Neural progenitor cell (in vitro differentiated cells): ENCODE measurements around the gene CNOT1. TPM values are rescaled to one million over a fixed set of nuclear protein-coding genes. Genes with fewer than 3 reads are reported as not detected.

Experiments
- DNase-seq: peaks from one replicate; pipeline ENCODE4 v3.0.0-alpha.2; 2016; ENCODE audit warnings: low spot score
- H2AFZ ChIP-seq: fragments of 200-600 bp; sonication (generic); replicated peaks from 2 replicates; pipeline ENCODE4 v1.6.1; 2016; ENCODE audit warnings: antibody characterized with exemption
- H3F3A ChIP-seq: fragments of 200-600 bp; sonication (generic); 2 replicates; pipeline ENCODE4 v1.6.1; 2016; ENCODE audit warnings: antibody characterized with exemption, low read depth
- H3K27ac ChIP-seq: fragments of 200-600 bp; sonication (generic); 2 replicates; pipeline ENCODE4 v1.5.1; 2016; ENCODE audit warnings: mild to moderate bottlenecking
- H3K27me3 ChIP-seq: fragments of 200-600 bp; sonication (generic); 2 replicates; pipeline ENCODE4 v1.6.1; 2016; ENCODE audit warnings: mild to moderate bottlenecking, moderate library complexity
- H3K36me3 ChIP-seq: fragments of 200-600 bp; sonication (generic); 2 replicates; pipeline ENCODE4 v1.5.1; 2016
- H3K4me1 ChIP-seq: fragments of 200-600 bp; sonication (generic); 2 replicates; pipeline ENCODE4 v1.6.1; 2016; ENCODE audit warnings: mixed run types
- H3K4me2 ChIP-seq: fragments of 200-600 bp; sonication (generic); 2 replicates; pipeline ENCODE4 v1.6.1; 2016
- H3K4me3 ChIP-seq: fragments of 200-600 bp; sonication (generic); 2 replicates; pipeline ENCODE4 v1.5.1; 2016
- H3K79me2 ChIP-seq: fragments of 200-600 bp; sonication (generic); 2 replicates; pipeline ENCODE4 v1.6.1; 2016; ENCODE audit warnings: low read depth
- H3K9ac ChIP-seq: fragments of 200-600 bp; sonication (generic); 2 replicates; pipeline ENCODE4 v1.6.1; 2016
- H3K9me3 ChIP-seq: fragments of 200-600 bp; sonication (generic); 2 replicates; pipeline ENCODE4 v1.5.1; 2016; ENCODE audit warnings: low read depth
- H4K20me1 ChIP-seq: fragments of 200-600 bp; sonication (generic); 2 replicates; pipeline ENCODE4 v1.6.1; 2016; ENCODE audit warnings: low read depth
- H3K27ac Mint-ChIP-seq: 3 replicates; pipeline ENCODE4 v1.8.0; 2021; ENCODE audit warnings: mixed read lengths
- H3K27me3 Mint-ChIP-seq: 2 replicates; pipeline ENCODE4 v1.8.0; 2022; ENCODE audit warnings: low read depth, mild to moderate bottlenecking, inconsistent platforms, moderate library complexity, mixed read lengths; ENCODE audit not compliant: insufficient read depth
- H3K36me3 Mint-ChIP-seq: 3 replicates; pipeline ENCODE4 v1.8.0; 2021; ENCODE audit warnings: mixed read lengths
- H3K4me1 Mint-ChIP-seq: 3 replicates; pipeline ENCODE4 v1.8.0; 2021; ENCODE audit warnings: mixed read lengths
- H3K4me3 Mint-ChIP-seq: 3 replicates; pipeline ENCODE4 v1.8.0; 2021; ENCODE audit warnings: mild to moderate bottlenecking, moderate library complexity, mixed read lengths
- H3K9me3 Mint-ChIP-seq: 3 replicates; pipeline ENCODE4 v1.8.0; 2020; ENCODE audit warnings: mixed read lengths
- CTCF ChIP-seq: fragments of 200-600 bp; sonication (generic); IDR thresholded peaks from 2 replicates; pipeline ENCODE4 v1.5.1; 2017; ENCODE audit warnings: antibody characterized with exemption, mild to moderate bottlenecking
- EZH2 ChIP-seq: fragments of 200-600 bp; sonication (generic); IDR thresholded peaks from 2 replicates; pipeline ENCODE4 v1.6.1; 2017; ENCODE audit warnings: antibody characterized with exemption, mild to moderate bottlenecking, moderate library complexity
- EZH2phosphoT487 ChIP-seq: fragments of 200-600 bp; sonication (generic); IDR thresholded peaks from 2 replicates; pipeline ENCODE4 v1.6.1; 2017; ENCODE audit warnings: antibody characterized with exemption
- total RNA-seq: library from RNA; depleted of rRNA; stranded (reverse); fragments of >200 nt; gene quantifications from 2 replicates; pipeline ENCODE4 v1.2.3, GENCODE V29; 2015; ENCODE audit warnings: low replicate concordance

Gene CNOT1
- total RNA-seq, 1 donor from 2014 or later = 241 TPM

- H3K27ac ChIP-seq = no peak overlapping the region
- TF ChIP-seq EZH2 (no peak), EZH2phosphoT487 (no peak), CTCF (no peak)
- peaks cover 5% of the 10 kb centered on the region for H3K9me3 Mint-ChIP-seq
- peaks cover 37% of the 10 kb centered on the region for H3K36me3 Mint-ChIP-seq
- H3K4me2 ChIP-seq = no peak overlapping the region
- no peak overlapping the region for H3K4me3 ChIP-seq
- no peak overlapping the region for H3K4me3 Mint-ChIP-seq
- no peaks in the 10 kb centered on the region for H3K27me3 ChIP-seq
- no peaks in the 10 kb centered on the region for H3K36me3 ChIP-seq
- peaks cover 100% of the 10 kb centered on the region for H3K79me2 ChIP-seq
- H4K20me1 ChIP-seq = peaks cover 88% of the 10 kb centered on the region
- no peak overlapping the region for H3K27ac Mint-ChIP-seq
- H3K27me3 Mint-ChIP-seq = peaks cover 2% of the 10 kb centered on the region
- H3F3A ChIP-seq = peaks cover 5% of the 10 kb centered on the region
- H2AFZ ChIP-seq = no peak overlapping the region
- H3K4me1 ChIP-seq = no peaks in the 10 kb centered on the region
- no peak overlapping the region for H3K9ac ChIP-seq
- DNase-seq = no peak
- no peaks in the 10 kb centered on the region for H3K4me1 Mint-ChIP-seq
- no peaks in the 10 kb centered on the region for H3K9me3 ChIP-seq
Measured at GRCh38 chr16:58608601-58609136, 21.0 kb downstream of the CNOT1 start.

GRCh38 chr16:58605562-58605961 is 24.1 kb downstream of the CNOT1 start:
- no peaks in the 10 kb centered on the region for H3K9me3 ChIP-seq
- no peak overlapping the region for H3K9ac ChIP-seq
- H4K20me1 ChIP-seq = peaks cover 95% of the 10 kb centered on the region
- no peak overlapping the region for H2AFZ ChIP-seq
- TF ChIP-seq CTCF (no peak), EZH2 (no peak), EZH2phosphoT487 (no peak)
- no peak overlapping the region for H3K27ac Mint-ChIP-seq
- peaks cover 2% of the 10 kb centered on the region for H3K27me3 Mint-ChIP-seq
- no peaks in the 10 kb centered on the region for H3K27me3 ChIP-seq
- H3K4me1 Mint-ChIP-seq = peaks cover 4% of the 10 kb centered on the region
- H3K4me3 Mint-ChIP-seq = no peak overlapping the region
- no peak for DNase-seq
- no peak overlapping the region for H3K27ac ChIP-seq
- H3K4me1 ChIP-seq = no peaks in the 10 kb centered on the region
- H3K36me3 Mint-ChIP-seq = peaks cover 27% of the 10 kb centered on the region
- no peaks in the 10 kb centered on the region for H3F3A ChIP-seq
- H3K4me2 ChIP-seq = no peak overlapping the region
- H3K36me3 ChIP-seq = no peaks in the 10 kb centered on the region
- H3K9me3 Mint-ChIP-seq = peaks cover 5% of the 10 kb centered on the region
- H3K79me2 ChIP-seq = peaks cover 100% of the 10 kb centered on the region
- H3K4me3 ChIP-seq = no peak overlapping the region

GRCh38 chr16:58591083-58591482 is 38.5 kb downstream of the CNOT1 start:
- no peak overlapping the region for H3K4me3 Mint-ChIP-seq
- Histone ChIP-seq H3K4me1 (no peaks in the 10 kb centered on the region), H3K4me2 (no peak overlapping the region), H3K79me2 (peaks cover 93% of the 10 kb centered on the region), H2AFZ (no peak overlapping the region), H3K27me3 (no peaks in the 10 kb centered on the region), H3K4me3 (no peak overlapping the region), H3K27ac (no peak overlapping the region), H3K36me3 (peaks cover 32% of the 10 kb centered on the region), H4K20me1 (peaks cover 50% of the 10 kb centered on the region), H3K9ac (no peak overlapping the region), H3K9me3 (no peaks in the 10 kb centered on the region), H3F3A (peaks cover 31% of the 10 kb centered on the region)
- no peaks in the 10 kb centered on the region for H3K4me1 Mint-ChIP-seq
- no peak overlapping the region for H3K27ac Mint-ChIP-seq
- H3K27me3 Mint-ChIP-seq = no peaks in the 10 kb centered on the region
- no peak for TF ChIP-seq EZH2
- no peak for TF ChIP-seq CTCF
- TF ChIP-seq EZH2phosphoT487 = no peak
- peaks cover 38% of the 10 kb centered on the region for H3K36me3 Mint-ChIP-seq
- DNase-seq = no peak
- H3K9me3 Mint-ChIP-seq = no peaks in the 10 kb centered on the region
